Tibial nerve (tissue), 4 donors: ENCODE results near the gene GPX2.

Source experiments
- CTCF ChIP-seq, 5 experiments: fragments of 200-600 bp in 3 of 5; fragments of 450-650 bp in 2 of 5; sonication (generic) in 3 of 5; IDR thresholded peaks; one replicate each; pipeline ENCODE4 v1.5.1; 2016 to 2019; ENCODE audit warnings: antibody characterized with exemption in 5 of 5, mild to moderate bottlenecking in 3 of 5, moderate library complexity in 2 of 5
- EP300 ChIP-seq, 2 donors: sonication (generic); formaldehyde crosslinking; IDR thresholded peaks; one replicate each; pipeline ENCODE4 v1.6.1; 2017; ENCODE audit warnings: antibody characterized with exemption in 2 of 2, mild to moderate bottlenecking in 1 of 2
- POLR2A ChIP-seq, 2 donors: fragments of 450-650 bp; IDR thresholded peaks; one replicate each; pipeline ENCODE4 v1.6.1; 2017; ENCODE audit warnings: antibody characterized with exemption in 2 of 2, mild to moderate bottlenecking in 2 of 2, moderate library complexity in 2 of 2

DNA sequence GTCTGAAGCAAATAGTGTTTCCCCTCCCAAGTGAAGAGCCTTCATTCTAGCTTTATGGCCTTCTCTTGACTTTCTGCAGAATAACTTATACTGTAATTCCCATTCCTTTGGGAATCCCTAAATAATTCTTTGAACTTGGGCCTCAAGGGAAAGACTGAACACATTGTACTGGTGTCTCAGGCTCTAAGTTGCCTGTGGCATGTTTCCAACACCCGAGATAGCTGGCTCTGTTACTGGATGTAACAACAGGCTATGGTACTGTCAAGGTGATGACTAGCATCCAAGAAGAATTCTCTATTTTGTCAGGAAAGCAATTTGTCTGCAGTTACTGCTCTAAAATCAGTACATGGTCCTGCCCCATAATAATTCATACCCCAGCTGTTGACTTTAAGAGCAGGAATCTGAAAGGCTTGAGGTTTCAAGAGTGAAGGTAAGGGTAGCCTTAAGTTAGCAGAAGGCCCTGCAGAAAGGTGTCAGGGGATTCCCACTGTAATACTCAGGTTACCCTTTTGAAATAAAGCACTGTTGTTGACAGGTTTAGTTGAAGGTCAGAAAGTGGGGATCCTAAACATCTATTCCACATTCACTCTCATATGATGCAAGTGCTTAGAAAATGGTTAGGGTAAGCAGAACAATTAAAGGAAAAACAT lies 5.2 kb downstream of the GPX2 start:
- TF ChIP-seq CTCF (IDR thresholded peaks at IDR 0.05): no peak
- no peak for TF ChIP-seq EP300 (IDR thresholded peaks at IDR 0.05)
- TF ChIP-seq POLR2A (IDR thresholded peaks at IDR 0.05): no peak
